Heart left ventricle (tissue), 13 donors: ENCODE results near the gene UNKL.

Experiments used
- CTCF ChIP-seq, 12 donors: fragments of 200-600 bp; sonication (generic) in 4 of 12; IDR thresholded peaks; one replicate each; pipeline versions ENCODE4 v1.5.0 to v1.8.0; 2018 to 2022; ENCODE audit warnings: antibody characterized with exemption in 12 of 12, mild to moderate bottlenecking in 5 of 12
- POLR2A ChIP-seq, 2 donors: fragments of 450-650 bp; IDR thresholded peaks; one replicate each; pipeline ENCODE4 v1.6.1; 2017; ENCODE audit warnings: antibody characterized with exemption in 2 of 2, mild to moderate bottlenecking in 2 of 2, moderate library complexity in 2 of 2
- donor health status: ischemic (EF 13 %, LVEDD 7.1; RV severe dilation, severe dysfunction).
- donor health status: DM: no; HTN: yes; CAD: no.
- donor health status: DM: no; HTN: no; CAD: no.
- donor health status: ischemic (EF 25% LVEDD 6.9; RV normal size, moderate dysfunction).
- donor health status: ischemic (EF 25% LVEDD 5.7; RV mildly dilated, moderate dysfunction).
- donor health status: ischemic (EF 35%, LVEDD 5.7; RV mildly dilated, moderate dysfunction).
- donor health status: nonischemic (EF 11% LVEDD 7.7; RV severe dilation, severe dysfunction).
- donor health status: DM: yes; HTN: yes; CAD: no.
- donor health status: PGD.
- donor health status: ischemic (EF 29% LVEDD 5.4; RV normal size, mild dysfunction).
- donor health status: nonischemic (EF 23%, LVEDD 6.1; RV moderate dilation, normal function).

- TF ChIP-seq CTCF (IDR thresholded peaks at IDR 0.05): no peak
- TF ChIP-seq POLR2A (IDR thresholded peaks at IDR 0.05): no peak
Measured at GRCh38 chr16:1395444-1396031, 19.0 kb downstream of the UNKL start.
